GM13976 (cell line): Measurements from ENCODE around the gene CDK5RAP2.

Experiments
- DNase-seq: peaks from one replicate; pipeline ENCODE4 v3.0.0; 2012; ENCODE audit warnings: low spot score
- CTCF ChIP-seq: IDR thresholded peaks from 2 replicates; pipeline ENCODE4 v1.5.1; 2012; ENCODE audit warnings: borderline replicate concordance, mild to moderate bottlenecking; ENCODE audit not compliant: insufficient read depth; ENCODE audit errors: extremely low read depth, missing control alignments, control extremely low read depth
- in situ Hi-C: fragments of 300-500 bp; cut with MboI; formaldehyde crosslinking; loops from one replicate; pipeline ENCODE4 v1.12.0; 2022; ENCODE audit warnings: low sequenced_read_pairs, mixed read lengths, inconsistent platforms; ENCODE audit not compliant: unreplicated experiment

CDK5RAP2 gene

GRCh38 chr9:120539951-120540350 is 40.0 kb downstream of the CDK5RAP2 start:
- in situ Hi-C loops: no loop called here
- TF ChIP-seq CTCF: no peak
- no peak for DNase-seq

GRCh38 chr9:120538339-120538738 is 41.6 kb downstream of the CDK5RAP2 start:
- no peak for DNase-seq
- in situ Hi-C loops: no loop called here
- TF ChIP-seq CTCF: no peak

GRCh38 chr9:120536949-120537640 is 42.9 kb downstream of the CDK5RAP2 start:
- no peak for DNase-seq
- in situ Hi-C loops: no loop called here
- TF ChIP-seq CTCF: no peak

- DNase-seq: no peak
- in situ Hi-C loops: no loop called here
- TF ChIP-seq CTCF: no peak
Measured at GRCh38 chr9:120536094-120536493, 43.9 kb downstream of the CDK5RAP2 start.

- in situ Hi-C loops: no loop called here
- no peak for DNase-seq
- TF ChIP-seq CTCF: no peak
Measured at GRCh38 chr9:120534266-120534665, 45.7 kb downstream of the CDK5RAP2 start.

GRCh38 chr9:120532891-120533290 is 47.1 kb downstream of the CDK5RAP2 start:
- no peak for TF ChIP-seq CTCF
- in situ Hi-C loops: no loop called here
- no peak for DNase-seq
